ENCODE measurements around the gene CDK9.

DNA sequence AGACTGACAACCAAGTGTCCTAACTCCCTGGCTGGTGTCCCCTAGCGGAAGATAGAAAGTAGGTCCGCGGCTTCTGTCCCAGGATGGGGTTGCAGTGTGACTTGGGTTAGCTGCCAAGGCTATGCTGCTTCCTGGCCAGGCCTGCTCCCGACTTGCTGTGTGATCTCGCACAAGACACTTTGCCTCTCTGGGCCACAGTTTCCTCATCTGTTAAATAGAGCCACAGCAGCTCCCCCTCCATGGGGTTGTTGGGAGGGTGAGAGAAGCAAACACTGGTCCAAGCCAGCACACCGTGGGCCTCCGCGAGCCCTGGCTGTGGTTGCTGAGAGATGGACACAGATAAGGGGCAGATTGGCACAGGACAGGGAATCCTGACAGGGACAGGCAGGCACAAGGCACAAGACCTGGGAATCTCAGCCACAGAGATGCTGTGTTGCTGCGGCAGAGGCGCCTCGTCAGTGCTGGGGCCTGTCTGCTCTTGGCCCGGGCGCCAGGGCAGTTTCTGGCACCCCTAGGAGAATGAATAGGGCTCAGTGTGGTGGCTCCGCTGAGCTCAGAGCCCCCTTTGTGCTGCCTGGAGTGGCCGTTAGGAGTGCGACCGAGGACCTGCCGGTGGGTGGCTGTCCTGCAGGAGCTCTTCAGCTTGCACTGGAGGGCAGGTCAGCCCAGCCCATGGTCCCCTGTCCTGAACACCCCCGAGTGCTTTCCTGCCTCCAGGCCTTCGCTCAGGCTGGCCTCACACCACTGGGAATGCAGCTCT lies 5.5 kb upstream of the CDK9 start:
- TF ChIP-seq, protein P1, sequence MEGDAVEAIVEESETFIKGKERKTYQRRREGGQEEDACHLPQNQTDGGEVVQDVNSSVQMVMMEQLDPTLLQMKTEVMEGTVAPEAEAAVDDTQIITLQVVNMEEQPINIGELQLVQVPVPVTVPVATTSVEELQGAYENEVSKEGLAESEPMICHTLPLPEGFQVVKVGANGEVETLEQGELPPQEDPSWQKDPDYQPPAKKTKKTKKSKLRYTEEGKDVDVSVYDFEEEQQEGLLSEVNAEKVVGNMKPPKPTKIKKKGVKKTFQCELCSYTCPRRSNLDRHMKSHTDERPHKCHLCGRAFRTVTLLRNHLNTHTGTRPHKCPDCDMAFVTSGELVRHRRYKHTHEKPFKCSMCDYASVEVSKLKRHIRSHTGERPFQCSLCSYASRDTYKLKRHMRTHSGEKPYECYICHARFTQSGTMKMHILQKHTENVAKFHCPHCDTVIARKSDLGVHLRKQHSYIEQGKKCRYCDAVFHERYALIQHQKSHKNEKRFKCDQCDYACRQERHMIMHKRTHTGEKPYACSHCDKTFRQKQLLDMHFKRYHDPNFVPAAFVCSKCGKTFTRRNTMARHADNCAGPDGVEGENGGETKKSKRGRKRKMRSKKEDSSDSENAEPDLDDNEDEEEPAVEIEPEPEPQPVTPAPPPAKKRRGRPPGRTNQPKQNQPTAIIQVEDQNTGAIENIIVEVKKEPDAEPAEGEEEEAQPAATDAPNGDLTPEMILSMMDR (IDR thresholded peaks at IDR 0.05): no peak
- no peak for TF ChIP-seq POLR2A (IDR thresholded peaks at IDR 0.05)

Measured in heart left ventricle (tissue), 13 donors.